Measurements from ENCODE around the gene ROBO1.

DNA sequence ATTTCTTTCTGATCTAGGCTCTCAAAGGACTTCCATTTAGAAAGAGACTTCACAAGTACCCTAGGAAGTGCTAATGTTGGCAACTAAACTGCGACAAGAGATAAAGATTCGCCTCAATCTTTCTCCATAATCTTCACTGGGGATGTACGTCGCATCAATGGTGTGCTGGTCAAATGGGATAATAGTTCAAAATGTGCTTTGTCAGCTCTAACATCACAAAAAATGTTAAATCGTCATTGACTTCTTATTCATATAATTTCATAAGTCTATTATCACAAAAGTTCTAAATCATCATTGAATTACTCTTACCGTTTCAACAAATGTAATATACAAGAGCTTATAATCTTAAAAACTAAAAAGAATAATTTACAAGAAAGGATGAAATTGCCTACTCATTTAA lies 727.7 kb downstream of the ROBO1 start:
- no peak for TF ChIP-seq POLR2A (IDR thresholded peaks at IDR 0.05)
- TF ChIP-seq, protein P1, sequence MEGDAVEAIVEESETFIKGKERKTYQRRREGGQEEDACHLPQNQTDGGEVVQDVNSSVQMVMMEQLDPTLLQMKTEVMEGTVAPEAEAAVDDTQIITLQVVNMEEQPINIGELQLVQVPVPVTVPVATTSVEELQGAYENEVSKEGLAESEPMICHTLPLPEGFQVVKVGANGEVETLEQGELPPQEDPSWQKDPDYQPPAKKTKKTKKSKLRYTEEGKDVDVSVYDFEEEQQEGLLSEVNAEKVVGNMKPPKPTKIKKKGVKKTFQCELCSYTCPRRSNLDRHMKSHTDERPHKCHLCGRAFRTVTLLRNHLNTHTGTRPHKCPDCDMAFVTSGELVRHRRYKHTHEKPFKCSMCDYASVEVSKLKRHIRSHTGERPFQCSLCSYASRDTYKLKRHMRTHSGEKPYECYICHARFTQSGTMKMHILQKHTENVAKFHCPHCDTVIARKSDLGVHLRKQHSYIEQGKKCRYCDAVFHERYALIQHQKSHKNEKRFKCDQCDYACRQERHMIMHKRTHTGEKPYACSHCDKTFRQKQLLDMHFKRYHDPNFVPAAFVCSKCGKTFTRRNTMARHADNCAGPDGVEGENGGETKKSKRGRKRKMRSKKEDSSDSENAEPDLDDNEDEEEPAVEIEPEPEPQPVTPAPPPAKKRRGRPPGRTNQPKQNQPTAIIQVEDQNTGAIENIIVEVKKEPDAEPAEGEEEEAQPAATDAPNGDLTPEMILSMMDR (IDR thresholded peaks at IDR 0.05) = no peak
